Transverse colon (tissue), 3 donors: Measurements from ENCODE around the gene AFM.

ENCODE experiments used
- CTCF ChIP-seq, 5 experiments: fragments of 200-600 bp in 3 of 5; fragments of 450-650 bp in 2 of 5; sonication (generic) in 3 of 5; IDR thresholded peaks; 1 replicate in 2 of 5; 2 replicates in 3 of 5; pipeline ENCODE4 v1.5.1; 2016 to 2017; ENCODE audit warnings: antibody characterized with exemption in 5 of 5, inconsistent platforms in 3 of 5, mild to moderate bottlenecking in 2 of 5, moderate library complexity in 1 of 5
- POLR2A ChIP-seq: fragments of 450-650 bp; IDR thresholded peaks from one replicate; pipeline ENCODE4 v1.6.1; 2016; ENCODE audit warnings: antibody characterized with exemption, mild to moderate bottlenecking, moderate library complexity

- TF ChIP-seq CTCF (IDR thresholded peaks at IDR 0.05), result no peak
- no peak for TF ChIP-seq POLR2A
Observed at GRCh38 chr4:73518340-73518739, 36.8 kb downstream of the AFM start.
